GM19467 (cell line): ENCODE data around the gene SLC12A2.

Experiments used
- ATAC-seq: cut with Tn5 transposase; IDR thresholded peaks from one replicate; pipeline ENCODE4 v1.9.1; 2021; ENCODE audit warnings: mild to moderate bottlenecking, moderate library complexity; ENCODE audit not compliant: unreplicated experiment

Gene SLC12A2

DNA sequence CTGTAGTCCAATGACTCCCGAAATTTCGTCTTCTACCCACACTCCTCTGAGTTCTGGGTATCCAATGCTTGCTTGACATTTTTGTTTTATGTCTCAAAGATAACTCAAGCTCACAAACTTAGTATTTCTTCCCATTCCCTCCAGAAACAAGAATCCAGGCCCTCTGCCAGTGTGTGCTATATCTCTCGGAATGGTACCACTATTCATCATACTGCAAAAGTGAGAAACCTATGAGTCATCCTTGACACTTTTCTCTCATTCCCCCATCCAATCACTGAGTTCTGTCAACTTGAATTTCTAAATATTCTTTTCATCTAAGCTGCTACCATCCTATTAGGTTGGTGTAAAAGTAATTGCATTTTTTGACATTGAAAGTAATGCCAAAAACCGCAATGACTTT is 9.8 kb downstream of the SLC12A2 start:
- ATAC-seq: no peak

DNA sequence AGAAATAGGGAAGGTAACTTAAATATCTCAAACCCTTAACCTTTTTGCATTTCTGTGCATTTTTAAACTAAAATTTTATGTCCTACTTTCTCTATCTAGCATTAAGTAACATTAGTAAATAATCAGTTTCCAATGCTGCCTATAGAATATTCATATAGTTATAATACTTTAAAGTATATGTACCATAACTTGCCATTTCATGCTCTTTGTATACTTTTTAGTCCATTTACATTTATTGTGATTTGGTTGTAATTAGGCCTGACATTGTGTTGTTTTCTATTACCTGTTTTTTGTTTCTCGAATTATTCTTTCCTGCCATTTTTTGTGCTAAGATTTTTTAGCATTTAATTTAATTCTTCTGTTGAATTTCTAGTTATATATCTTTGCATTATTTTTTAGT is 13.7 kb downstream of the SLC12A2 start:
- ATAC-seq: no peak

DNA sequence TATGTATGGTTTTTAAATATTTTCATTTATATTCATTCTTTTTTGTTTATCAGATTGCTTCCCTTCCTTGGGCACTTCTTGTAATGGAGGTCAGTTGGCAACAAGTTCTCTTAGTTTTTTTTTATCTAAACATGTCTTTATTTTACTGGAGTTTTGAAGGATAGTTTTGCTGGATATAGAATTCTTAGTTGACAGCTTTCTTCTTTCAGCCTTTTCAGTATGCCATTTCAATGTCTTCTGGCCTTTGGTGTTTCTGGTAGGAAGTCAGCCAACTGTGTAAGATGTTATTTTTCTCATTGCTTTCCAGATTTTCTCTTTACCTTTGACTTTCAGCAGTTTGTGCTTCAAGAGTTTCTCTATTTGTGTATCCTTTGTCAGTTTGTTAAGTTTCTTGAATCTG is 14.2 kb downstream of the SLC12A2 start:
- no peak for ATAC-seq

DNA sequence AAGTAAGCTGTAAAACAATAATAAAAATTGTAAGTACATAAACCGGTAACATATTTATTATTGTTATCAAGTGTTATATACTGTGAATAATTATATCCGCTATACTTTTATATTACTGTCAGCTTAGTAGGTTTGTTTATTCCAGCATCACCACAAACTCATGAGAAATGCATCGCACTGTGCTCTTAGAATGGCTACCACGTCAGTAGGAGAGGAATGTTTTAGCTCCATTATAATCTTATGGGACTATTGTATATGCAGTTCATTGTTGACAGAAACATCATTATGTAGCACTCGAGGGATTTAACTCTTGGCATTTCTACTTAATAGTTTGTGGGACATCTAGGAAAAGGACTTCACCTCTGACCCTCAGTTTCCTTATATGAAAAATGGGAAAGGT is 16.4 kb downstream of the SLC12A2 start:
- ATAC-seq: no peak

DNA sequence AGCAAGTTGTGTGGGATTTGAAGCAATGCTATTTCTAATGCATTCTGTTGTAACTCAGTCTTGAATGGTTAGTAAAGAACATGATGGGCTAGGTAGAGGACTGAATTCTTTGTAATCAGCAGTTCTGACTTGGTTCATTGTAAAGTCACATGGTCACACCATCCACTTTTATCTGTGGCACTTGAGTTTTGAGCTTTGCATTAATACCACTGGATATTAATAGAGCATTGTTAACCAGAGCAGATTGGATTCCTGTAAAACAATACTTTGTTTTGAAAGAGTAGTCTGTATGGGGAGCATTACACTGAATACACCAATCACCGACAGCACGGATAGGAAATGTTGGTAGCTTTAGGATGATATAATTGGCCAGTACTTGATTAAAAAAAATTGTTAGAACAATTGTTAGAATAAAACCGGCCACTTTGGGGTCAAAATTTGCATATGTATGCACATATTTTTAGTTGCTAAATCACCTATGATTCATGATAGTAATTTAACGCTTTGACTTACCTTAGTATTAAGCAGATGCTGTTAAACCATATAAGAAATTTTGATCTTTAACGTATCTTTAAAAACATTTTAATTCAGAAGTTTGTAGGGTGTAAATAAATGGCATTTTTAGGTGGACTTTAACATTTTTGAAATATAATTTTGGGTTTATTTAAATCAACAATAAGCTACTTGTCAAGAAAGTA is 17.4 kb downstream of the SLC12A2 start:
- no peak for ATAC-seq

DNA sequence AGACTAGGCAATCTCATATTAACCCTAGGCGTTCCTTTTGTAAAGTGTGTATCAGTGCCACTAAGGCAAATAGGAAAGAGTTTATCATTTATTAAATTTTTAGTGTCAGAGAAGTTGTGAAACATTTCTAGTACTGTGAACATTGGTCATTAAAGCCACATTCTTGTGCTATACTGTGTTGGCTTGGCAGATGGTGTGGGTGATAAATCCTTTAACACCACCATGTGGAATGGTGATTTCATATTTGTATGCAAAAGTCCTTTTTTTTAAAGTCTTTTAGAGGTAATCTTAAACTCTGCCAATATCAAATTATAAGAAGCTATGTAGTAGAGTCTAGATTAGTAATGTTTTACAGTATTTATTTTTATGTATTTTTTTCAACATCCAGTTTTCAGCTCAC is 18.1 kb downstream of the SLC12A2 start:
- ATAC-seq: no peak

DNA sequence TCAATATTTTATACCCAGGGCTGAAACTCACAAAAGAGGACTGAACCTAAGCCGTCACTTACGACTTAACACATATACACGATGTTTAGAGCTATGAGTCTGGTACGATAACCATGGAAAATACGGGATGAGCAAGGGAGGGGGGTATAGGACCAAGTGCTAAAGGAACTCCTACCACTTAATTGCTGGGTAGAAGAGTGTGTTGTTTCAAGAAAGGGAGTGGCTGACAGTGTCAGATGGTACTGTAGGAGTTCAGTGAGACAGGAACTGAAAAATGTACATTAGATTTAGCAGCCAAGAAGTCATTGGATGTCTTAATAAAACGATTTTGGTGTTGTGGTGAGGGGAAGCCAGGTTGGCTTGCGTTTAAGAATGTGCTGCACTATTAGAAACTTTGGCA is 21.6 kb downstream of the SLC12A2 start:
- ATAC-seq: no peak

DNA sequence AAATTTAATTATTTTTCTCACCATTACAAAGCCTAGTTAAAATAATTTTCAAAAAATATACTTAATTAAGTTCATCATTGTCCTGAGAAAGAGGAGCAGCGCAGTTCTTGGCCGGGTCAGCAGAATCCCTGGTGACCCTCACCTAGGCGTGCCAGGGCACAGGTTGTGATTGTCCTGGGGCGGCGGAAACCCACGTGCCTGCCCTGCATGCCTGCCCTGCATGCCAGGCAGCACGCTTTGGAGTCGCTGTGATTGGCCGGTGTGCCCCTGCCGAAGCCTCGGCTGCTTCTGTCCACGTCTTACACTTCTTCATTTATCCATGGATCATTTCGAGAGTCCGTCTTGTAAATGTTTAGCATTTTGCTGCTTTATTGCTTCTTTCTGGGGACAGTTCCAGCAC is 25.6 kb downstream of the SLC12A2 start:
- no peak for ATAC-seq

DNA sequence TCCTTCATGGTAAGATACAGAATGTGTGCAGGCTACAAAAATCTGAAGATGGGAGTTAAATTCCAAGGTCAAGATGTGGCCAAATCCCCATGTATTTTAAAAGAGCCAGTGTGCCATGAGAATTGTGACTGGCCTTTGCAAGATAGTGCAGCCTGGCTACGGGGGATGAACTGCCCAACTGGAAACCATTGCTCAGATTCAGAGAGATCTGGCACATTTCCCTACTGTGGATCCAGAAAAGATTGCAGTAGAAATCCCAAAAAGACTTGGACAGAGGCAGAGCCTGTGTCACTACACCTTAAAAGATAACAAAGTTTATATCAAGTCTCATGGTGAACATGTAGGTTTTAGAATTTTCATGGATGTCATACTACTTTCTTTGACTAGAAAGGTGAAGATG is 26.2 kb downstream of the SLC12A2 start:
- no peak for ATAC-seq

DNA sequence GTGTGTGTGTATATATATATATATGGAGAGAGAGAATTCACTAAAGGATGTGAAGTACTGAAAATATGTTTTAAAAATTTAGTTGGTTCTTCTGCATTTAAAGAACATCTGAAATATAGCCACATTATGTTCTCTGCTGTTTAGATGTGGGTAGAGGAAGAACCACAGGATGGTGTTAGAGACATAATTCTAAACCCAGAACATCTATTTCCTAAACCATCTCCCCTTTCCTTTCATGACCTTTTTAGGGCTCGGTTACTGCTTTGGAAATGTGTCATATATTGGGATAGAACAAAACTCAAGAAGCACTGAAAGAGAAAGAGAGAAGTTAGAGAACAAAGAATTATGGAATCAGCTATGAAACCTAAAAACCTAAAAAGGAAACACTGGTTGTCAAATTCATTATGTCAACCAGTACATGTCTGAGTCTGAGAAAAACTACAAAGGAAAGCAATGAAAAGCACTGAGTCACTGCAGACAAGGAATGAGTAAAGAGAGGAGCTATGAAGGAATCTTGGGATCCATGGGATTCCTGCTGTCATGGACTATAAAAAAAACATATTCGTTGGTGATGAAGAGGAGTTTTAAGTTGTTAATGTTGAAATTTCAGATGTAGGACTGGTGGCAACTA is 28.4 kb downstream of the SLC12A2 start:
- ATAC-seq: no peak

DNA sequence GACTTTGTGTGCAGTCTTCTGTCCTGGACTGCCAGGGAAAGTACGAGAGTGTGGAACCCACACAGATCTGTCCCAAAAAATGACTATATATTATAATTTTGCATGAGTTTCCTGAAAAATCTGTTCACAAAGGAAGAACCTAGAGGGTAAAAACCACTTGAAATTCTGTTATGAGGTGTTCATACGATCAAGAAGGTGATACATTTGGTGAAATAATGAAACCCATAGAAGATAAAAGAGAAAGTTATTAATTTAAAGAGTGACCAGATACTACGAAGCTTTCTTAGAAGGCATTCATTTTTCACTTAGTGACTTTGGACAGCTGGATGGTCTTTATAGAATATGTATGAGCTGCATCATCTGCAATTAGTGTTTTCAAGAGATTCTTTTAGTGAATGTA is 32.9 kb downstream of the SLC12A2 start:
- ATAC-seq: no peak

DNA sequence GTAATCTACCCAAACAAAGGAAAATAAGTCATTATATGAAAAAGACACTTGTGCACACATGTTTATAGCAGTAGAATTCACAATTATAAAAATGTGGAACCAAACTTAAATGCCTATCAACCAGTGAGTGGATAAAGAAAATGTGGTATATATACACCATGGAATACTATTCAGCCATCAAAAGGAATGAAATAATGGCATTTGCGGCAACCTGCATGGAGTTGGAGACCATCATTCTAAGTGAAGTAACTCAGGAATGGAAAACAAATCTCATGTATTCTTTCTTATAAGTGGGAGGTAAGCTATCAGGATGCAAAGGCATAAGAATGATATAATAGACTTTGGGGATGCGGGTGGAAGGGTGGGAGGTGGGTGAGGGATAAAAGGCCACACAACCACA is 34.6 kb downstream of the SLC12A2 start:
- ATAC-seq: no peak

DNA sequence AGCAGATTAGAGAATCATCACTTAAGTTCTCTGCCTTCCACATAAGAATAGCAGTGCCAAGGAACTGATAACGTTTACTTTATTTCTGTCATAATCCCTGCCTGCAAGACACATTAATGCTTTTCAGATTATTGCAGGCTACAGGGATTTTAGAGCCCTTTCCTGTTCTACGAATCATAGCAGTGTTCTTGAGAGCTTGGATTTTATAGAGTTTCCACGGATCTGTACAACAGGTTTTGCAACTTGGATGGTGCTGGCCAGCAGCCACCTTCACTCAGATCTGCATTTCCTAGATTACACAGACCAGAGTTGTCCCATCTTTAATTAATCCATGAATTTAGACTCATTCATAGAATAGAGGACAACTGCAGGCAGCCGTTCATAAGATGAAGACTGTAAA is 38.1 kb downstream of the SLC12A2 start:
- no peak for ATAC-seq

DNA sequence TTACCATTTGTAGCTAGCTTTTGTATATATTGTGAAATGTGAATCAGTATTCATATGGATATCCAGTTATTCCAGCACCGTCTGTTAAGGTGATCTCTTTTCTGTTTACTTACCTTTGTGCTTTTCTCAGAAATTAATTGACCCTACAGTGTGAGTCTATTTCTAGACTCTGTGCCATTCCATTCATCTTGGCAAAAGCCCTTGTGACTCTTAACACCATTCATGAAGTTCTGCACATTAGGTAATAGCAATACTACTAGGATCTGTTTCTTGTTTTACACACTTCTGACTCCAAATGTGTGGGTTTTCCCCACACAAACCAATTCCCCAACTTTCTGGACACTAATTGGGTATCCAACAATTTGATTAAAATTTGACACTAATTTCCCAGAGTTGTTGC is 40.4 kb downstream of the SLC12A2 start:
- no peak for ATAC-seq

DNA sequence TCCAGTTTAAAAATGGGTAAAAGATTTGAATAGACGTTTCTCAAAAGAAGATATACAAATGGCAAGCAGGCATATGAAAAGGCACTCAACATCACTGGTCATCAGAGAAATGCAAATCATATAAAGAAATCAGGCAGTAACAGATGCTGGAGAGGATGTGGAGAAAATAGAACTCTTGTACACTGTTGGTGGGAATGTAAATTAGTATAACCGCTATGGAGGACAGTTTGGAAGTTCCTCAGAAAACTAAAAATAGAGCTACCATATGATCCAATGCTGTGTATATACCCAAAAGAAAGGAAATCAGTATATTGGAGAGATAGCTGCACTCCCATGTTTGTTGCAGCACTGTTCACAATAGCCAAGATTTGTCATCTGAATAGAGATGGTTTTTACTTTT is 42.7 kb downstream of the SLC12A2 start:
- no peak for ATAC-seq

DNA sequence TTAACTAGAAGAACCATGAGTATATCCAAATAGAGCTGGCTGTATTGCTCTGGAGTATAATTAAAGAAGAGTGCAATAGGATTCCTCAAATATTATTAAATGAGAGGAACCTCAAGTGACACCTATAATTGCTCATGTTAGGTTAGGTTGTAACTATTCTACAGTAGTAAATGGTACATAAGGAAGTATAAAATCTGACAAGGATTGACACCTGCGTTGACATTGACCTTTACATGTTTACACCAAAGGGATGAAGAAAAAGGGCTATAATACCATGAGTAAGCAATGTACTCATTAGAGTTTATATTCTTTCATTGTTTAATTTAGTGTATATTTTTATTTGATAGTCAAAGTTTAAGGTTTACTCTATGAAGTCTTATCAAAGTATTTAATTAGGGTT is 48.9 kb downstream of the SLC12A2 start:
- ATAC-seq: no peak

DNA sequence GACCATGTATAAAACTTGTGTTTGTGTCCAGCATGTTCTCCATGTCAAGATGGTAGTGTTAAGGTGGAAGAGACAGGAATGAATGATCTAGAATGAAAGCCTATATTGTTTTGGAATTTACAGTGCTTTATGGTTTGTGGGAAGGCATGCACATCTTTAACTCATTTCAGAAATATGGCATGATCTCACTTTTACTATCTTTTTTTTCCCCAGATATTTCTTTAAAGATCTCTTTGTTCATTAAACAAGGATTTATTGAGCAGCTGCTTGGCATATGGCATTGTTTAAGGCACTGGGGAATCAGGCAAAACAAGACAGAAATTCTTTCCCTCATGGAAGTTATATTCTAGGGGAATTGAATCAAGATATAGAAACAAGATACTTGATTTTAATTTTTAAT is 51.7 kb downstream of the SLC12A2 start:
- no peak for ATAC-seq

DNA sequence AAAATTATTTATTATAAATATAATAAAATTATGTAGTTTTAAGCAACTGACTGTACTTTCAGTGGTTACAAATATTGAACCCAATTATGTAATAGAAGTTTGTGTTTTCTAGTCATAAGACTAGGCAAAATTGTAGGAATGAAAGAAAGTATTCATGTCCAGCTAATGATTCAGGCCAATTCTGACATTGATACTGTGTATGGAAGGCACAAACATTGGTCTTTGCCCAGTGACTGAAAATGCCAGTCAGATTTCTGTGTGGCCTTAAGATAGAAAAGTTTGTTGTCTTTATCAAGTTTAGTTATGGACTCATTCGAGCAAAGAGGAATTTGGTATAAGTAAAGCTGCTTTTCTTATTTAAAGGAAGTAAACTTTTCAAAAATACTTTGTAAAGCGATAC is 60.3 kb downstream of the SLC12A2 start:
- no peak for ATAC-seq

DNA sequence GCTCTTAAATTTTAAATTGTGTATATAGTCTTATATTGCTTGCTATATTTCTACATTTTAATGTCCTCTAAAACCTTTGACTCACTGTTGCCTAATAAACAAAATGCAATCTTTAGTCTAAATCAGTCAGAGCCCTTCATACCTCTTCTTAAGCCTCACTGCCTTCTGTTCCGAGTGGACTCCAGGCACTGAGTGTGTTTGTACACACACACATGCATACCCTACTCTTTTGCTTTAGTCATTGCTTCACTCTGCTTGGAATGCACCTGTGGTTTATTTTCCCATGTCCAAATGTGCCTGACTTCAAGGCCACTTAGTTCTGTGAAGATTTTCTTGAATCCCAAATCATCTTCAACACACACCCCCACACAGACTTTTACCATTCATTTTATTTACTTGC is 60.9 kb downstream of the SLC12A2 start:
- ATAC-seq: no peak

DNA sequence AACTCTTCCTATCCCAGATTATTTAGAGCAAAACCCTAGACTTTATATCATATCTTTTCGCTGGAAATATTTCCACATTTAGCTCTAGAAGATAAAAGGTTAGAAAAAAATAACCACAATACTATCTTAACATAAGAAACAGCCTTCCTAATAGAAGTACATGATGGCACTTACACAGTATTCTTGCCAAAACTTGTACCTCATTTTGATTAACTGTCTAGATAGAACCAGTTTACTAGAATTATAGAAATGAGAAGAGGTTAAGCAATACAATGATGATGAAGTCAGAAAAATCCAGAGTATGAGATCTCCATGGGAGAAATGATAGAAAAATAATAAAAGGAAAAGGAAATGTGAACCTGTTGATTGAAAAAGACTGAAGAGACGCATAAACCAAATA is 63.1 kb downstream of the SLC12A2 start:
- ATAC-seq: no peak

DNA sequence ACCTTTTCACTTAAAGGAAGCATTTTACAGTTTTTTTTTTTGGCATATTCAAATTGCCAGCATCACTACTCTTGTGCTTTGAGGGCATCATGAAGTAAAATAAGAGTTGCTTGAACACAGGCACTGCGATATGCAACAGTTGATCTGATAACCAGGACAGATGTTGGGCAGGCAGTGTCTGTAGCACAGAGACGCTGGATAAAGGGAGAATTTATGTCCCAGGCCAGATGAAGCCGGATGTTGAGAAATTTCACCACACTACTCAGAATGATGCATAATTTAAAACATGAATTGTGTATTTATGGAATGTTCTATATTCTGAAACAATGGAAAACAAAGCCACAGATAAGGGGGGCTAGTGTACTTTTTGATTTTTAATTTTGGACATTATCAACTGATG is 71.4 kb downstream of the SLC12A2 start:
- no peak for ATAC-seq

DNA sequence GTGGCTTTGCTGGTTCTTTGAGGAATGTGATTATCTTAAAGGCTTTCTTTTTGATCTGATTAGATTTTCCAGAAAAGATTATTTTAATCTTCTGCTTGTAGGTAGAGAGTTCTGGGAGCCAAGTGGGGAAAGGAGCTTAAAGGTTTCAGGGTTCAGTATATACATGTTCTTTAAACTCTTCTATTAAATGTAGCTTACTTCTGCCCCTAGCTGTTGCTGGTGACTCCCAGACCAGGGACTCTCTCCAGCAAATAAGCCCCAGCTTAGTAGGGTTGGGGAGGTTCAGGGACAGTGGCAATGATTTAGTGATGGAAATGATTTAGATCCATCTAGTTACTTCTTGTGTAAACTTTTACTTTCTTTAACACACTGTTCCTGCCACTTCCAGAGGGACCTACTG is 72.2 kb downstream of the SLC12A2 start:
- no peak for ATAC-seq

DNA sequence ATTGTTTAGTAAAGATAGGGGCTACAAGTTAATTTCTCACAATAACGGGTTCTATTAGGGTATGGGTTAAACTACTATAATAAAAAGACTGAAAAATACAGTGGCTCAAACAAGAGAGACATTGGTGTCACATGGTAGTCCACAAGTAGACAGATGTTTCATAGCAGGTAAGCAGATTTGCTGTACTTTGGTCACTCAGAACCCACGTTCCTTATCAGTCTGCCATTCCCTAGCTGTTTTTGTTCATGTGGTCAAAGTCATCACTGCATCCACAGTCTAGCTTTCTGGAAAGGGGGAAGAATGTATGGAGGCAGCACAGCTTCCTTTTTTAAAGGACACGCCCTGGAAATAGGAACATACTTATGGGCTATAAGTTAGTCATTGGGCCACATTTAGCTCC is 73.0 kb downstream of the SLC12A2 start:
- ATAC-seq: no peak
